GM12878 (cell line): ENCODE measurements around the gene IQCC.

Experiments used
- EP300 ChIP-seq, 2 experiments: fragments of 150-350 bp in 1 of 2; IDR thresholded peaks; 2 replicates each; pipeline ENCODE4 v1.6.1; 2011 to 2012; ENCODE audit warnings: low read depth in 2 of 2, low read length in 2 of 2, borderline replicate concordance in 1 of 2, improper control_type of control experiment in 1 of 2, inconsistent platforms in 1 of 2; ENCODE audit not compliant: control insufficient read depth in 1 of 2
- EZH2 ChIP-seq: IDR thresholded peaks from 2 replicates; pipeline ENCODE4 v1.6.1; 2012; ENCODE audit warnings: low read depth, mild to moderate bottlenecking, control low read depth, inconsistent platforms, low read length, borderline replicate concordance; ENCODE audit not compliant: control insufficient read depth
- NR2C1 ChIP-seq: fragments of 450-650 bp; IDR thresholded peaks from 2 replicates; pipeline ENCODE4 v1.6.1; 2017; ENCODE audit warnings: antibody characterized with exemption, mild to moderate bottlenecking, moderate library complexity
- POLR2A ChIP-seq: IDR thresholded peaks from 2 replicates; pipeline ENCODE4 v1.6.1; 2011; ENCODE audit warnings: low read depth, mild to moderate bottlenecking, low read length
- POLR2AphosphoS5 ChIP-seq: IDR thresholded peaks from 2 replicates; pipeline ENCODE4 v1.6.1; 2011; ENCODE audit warnings: mild to moderate bottlenecking, low read length, inconsistent platforms
- PRDM15 ChIP-seq: fragments of 450-650 bp; formaldehyde crosslinking; IDR thresholded peaks from 2 replicates; pipeline ENCODE4 v1.4.0; 2020; ENCODE audit warnings: mild to moderate bottlenecking, moderate library complexity
- TF ChIP-seq, protein P1 (sequence below), 3 experiments: IDR thresholded peaks in 2 of 3; conservative IDR thresholded peaks in 1 of 3; 2 replicates each; pipeline ENCODE4 v1.5.1; 2011; ENCODE audit warnings: low read depth in 3 of 3, low read length in 3 of 3, mild to moderate bottlenecking in 3 of 3, control low read depth in 2 of 3, moderate library complexity in 2 of 3, inconsistent platforms in 1 of 3, mixed read lengths in 1 of 3; ENCODE audit not compliant: control insufficient read depth in 2 of 3, insufficient read depth in 1 of 3; ENCODE audit errors: extremely low read depth in 1 of 3

DNA sequence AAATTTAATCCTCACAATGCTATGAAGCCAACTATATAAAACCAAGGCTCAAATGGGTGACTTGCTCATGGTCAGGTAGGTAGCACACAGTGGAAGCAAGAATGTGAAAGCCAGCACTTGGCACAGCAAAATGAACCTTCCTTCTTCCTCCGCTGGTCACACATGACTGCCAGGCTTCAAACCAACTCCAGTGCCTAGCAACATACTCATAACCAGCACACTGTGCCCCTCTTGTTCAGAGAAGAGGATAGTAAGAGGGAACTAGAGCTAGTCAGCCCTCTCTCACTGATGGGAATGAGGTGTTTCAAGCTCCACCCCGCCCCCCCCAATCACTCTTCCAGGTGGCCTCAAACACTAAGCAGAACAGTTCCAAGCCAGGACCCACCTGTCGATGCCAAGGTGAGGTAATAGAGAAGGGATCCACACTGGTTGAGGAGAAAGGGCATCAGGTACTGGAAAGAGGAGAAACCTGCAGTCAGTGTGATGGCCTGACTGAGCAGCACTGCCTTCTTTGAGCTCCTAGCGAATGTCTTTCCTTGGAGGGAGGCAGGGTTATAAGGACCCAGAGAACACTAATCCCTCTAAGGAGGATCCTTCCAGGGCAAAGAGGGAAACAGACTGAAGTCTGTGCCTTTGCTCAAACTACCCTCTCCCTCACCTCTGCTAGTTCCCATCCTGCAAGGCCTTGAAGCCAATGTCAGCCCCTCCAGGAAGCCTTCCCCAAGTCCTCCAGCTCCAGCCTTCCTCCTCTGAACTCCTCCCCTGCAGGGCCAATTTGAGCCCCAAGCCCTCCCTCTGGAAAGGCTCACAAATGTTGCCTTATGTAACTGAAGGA is 15.5 kb downstream of the IQCC start:
- TF ChIP-seq EZH2 (no peak), PRDM15 (no peak), EP300 (IDR thresholded peaks at IDR 0.05; ENCODE audit: borderline replicate concordance in 1 of 2, control insufficient read depth in 1 of 2, low read depth in 2 of 2, low read length in 2 of 2) (no peak), NR2C1 (no peak), POLR2A (no peak), POLR2AphosphoS5 (no peak)
- TF ChIP-seq, protein P1, sequence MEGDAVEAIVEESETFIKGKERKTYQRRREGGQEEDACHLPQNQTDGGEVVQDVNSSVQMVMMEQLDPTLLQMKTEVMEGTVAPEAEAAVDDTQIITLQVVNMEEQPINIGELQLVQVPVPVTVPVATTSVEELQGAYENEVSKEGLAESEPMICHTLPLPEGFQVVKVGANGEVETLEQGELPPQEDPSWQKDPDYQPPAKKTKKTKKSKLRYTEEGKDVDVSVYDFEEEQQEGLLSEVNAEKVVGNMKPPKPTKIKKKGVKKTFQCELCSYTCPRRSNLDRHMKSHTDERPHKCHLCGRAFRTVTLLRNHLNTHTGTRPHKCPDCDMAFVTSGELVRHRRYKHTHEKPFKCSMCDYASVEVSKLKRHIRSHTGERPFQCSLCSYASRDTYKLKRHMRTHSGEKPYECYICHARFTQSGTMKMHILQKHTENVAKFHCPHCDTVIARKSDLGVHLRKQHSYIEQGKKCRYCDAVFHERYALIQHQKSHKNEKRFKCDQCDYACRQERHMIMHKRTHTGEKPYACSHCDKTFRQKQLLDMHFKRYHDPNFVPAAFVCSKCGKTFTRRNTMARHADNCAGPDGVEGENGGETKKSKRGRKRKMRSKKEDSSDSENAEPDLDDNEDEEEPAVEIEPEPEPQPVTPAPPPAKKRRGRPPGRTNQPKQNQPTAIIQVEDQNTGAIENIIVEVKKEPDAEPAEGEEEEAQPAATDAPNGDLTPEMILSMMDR (IDR thresholded peaks at IDR 0.05 in 2 of 3, conservative IDR thresholded peaks at IDR 0.05 in 1 of 3; ENCODE audit: control insufficient read depth in 2 of 3, extremely low read depth in 1 of 3, insufficient read depth in 1 of 3, low read depth in 3 of 3, low read length in 3 of 3), result no peak
